CD4-positive, alpha-beta T cell treated with Interleukin-6 for 4 hours (primary cell): ENCODE data around the gene FEM1B.
"Not testable (repeated sequence)": the region's sequence is repeated elsewhere in the genome, so short reads cannot be mapped to it uniquely, and the experiment has no call there.

Source experiments
- DNase-seq: peaks from one replicate; pipeline ENCODE4 v3.0.0-alpha.2; 2020; ENCODE audit warnings: mixed read lengths

Gene FEM1B

GRCh38 chr15:68277603-68278344 lies at the start of gene FEM1B:
Gene FEM1B, plus strand, starts transcription at chr15:68277745. Its CDS starts 673 bp downstream, at chr15:68278418.
- DNase-seq = peak; percentile 88

GRCh38 chr15:68228143-68228970 lies 49.2 kb upstream of the FEM1B start:
- DNase-seq = no peak

- DNase-seq = no peak
Observed at GRCh38 chr15:68228971-68229385, 48.6 kb upstream of the FEM1B start.

GRCh38 chr15:68229386-68230156 lies 48.0 kb upstream of the FEM1B start, which contains the start of gene CLN6:
Gene CLN6, minus strand, starts transcription at chr15:68229728. Its CDS starts 144 bp downstream, at chr15:68229584.
- DNase-seq = peak; percentile 86

GRCh38 chr15:68230157-68231100 lies 47.1 kb upstream of the FEM1B start:
- DNase-seq = no peak

GRCh38 chr15:68231102-68231818 lies 46.3 kb upstream of the FEM1B start:
- DNase-seq = no peak

- no peak for DNase-seq
Observed at GRCh38 chr15:68232449-68232848, 45.1 kb upstream of the FEM1B start.

GRCh38 chr15:68232937-68233336 lies 44.6 kb upstream of the FEM1B start:
- DNase-seq = no peak

DNA sequence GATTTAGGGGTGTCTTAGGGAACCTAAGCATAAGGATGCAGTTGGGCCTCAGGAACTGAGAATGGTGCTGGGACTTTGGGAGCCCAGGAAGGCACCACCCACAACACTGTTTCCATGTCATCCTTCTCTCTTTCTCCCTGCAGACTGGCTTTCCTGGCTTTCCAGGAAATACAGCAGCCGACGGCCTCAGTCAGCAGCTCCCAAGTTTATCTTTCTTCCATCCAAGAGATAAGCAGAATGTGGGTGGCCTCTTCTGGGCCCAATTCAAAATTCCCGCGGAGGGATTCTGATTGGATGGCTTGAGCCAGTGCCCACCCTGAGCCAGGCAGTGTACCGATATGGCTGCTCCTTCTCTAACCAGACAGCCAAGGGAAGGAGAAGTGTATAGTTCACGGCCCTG lies 43.5 kb upstream of the FEM1B start:
- no peak for DNase-seq

GRCh38 chr15:68234520-68234919 lies 43.0 kb upstream of the FEM1B start:
- not testable (repeated sequence) for DNase-seq

DNA sequence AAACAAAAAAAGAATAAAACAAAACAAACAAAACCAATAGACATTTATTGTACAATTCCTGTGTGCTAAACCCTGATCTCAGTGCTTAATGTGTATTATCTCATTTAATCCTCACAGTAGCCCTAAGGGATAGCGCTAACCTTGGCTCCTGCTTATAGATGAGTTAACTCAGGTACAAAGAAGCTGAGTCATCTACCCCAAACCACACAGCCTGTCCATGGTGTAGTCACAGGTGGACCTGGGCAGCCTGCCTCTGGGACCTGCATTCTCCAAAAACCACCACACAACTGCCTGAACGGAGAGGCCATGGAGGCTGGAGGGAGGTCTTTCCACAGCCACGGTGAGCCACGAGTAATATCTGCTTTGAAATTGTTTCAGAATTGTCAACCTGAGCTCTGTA lies 42.5 kb upstream of the FEM1B start:
- no peak for DNase-seq

GRCh38 chr15:68239025-68239424 lies 38.5 kb upstream of the FEM1B start:
- DNase-seq = no peak

DNA sequence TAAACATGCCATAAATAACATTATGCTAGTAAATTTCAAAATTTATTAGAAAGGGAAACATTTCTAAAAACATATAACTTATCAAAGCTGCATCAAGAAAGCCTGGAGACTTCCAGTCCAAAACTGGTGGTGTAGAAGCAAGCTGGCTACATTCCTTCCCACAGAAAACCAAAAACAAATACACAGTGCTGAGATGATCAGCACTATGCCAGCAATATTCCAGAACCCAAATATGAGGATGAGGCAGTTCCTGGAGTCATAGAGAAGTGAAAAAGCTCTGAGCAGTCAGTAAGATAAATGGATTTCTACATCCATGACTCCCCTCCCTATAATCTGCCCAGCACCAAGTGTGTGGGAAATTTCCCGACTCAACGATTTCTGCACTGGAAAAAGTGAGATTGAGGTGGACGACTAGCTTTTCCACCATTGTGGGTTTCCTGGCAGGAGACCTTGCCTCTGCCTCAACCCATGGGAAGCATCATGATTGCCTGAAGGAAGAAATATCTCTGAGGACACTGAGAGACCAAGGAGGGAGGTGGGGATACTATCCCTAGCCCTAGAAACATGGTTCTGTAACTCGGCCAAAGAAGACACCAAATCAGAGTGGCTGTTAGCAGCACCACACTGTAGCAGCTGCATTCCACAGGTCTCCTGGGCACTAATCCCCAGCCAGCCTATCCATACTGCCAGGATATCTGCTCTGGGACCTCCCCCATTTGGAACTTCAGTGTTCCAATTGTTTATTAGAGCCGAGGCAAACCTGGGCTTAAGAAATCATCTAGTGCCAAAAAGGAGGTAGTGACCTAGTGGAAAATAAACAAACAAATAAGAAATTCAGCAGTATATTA lies 36.2 kb upstream of the FEM1B start:
- DNase-seq = no peak

- DNase-seq = no peak
Observed at GRCh38 chr15:68244235-68244634, 33.3 kb upstream of the FEM1B start.

- no peak for DNase-seq
Observed at GRCh38 chr15:68249058-68249713, 28.4 kb upstream of the FEM1B start.

DNA sequence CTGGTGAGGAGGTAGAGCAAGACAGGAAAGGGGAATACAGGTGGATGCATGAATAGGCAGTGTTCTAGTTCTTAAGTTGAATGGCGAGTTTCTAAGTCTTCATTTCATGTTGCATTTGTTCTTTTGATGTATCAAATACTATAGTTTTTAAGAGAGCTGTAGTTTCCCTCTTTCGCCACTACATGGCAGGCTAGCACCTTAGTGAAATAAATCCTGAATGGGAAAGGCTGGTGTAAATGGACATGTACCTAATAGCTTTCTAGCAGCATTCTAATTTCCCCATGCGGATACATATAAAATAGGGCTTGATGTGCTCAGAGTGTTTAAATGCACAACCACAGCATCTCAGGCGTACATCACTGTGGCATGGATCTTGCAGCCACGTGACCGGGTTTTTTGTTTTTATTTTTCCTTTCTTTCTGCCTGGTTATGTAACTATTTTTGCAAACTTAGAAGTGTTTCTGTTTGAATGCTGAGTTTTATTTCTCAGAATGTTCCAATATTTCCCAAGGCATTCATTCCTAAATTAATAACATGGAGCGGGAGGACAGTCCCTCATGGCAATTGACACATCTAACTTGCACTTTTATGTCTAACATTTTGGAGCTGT lies 24.5 kb upstream of the FEM1B start:
- peak; percentile 56 for DNase-seq

- peak; percentile 86 for DNase-seq
Observed at GRCh38 chr15:68256675-68257450, 20.7 kb upstream of the FEM1B start.

DNA sequence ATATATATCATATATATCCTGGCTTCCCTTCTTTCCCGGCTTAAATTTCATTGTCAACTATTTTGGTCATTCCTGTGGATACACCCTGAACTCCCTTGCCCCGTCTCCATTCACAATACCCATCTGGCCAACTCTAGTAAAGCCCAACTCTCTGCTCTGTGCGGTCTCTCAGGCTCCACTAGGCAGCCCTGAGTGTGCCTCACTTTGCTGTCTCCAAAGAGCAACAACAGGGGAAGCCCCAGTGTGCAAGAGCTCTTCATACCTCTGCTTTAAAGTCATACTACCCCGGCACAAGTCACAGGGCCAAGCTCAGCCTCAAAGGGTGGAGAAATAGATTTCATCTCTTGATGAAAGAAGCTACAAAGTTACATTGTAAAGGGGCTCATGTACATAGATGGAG lies 18.9 kb upstream of the FEM1B start:
- peak; percentile 32 for DNase-seq
